Esophagus squamous epithelium (tissue), 5 donors: Measurements from ENCODE around the gene LUZP1. TPM values are rescaled to one million over a fixed set of nuclear protein-coding genes. Genes with fewer than 3 reads are reported as not detected.

ENCODE experiments used
- DNase-seq: peaks from one replicate; lab custom pipeline; 2025; lab: John Stamatoyannopoulos, UW
- H3K27ac ChIP-seq, 4 donors: fragments of 200-600 bp; sonication (generic); one replicate each; pipeline ENCODE4 v1.5.1; 2016 to 2019; ENCODE audit warnings: mild to moderate bottlenecking in 1 of 4
- H3K27me3 ChIP-seq, 4 donors: fragments of 200-600 bp; sonication (generic); 1 replicate in 3 of 4; 2 replicates in 1 of 4; pipeline versions ENCODE4 v1.5.1 to v1.6.0; 2017 to 2021; ENCODE audit warnings: antibody characterized with exemption in 1 of 4
- H3K36me3 ChIP-seq, 3 donors: fragments of 200-600 bp; sonication (generic); one replicate each; pipeline ENCODE4 v1.5.1; 2016 to 2019
- H3K4me1 ChIP-seq, 3 donors: fragments of 200-600 bp; sonication (generic); one replicate each; pipeline ENCODE4 v1.5.1; 2017 to 2019
- H3K4me3 ChIP-seq, 4 donors: fragments of 200-600 bp; sonication (generic); 1 replicate in 3 of 4; 2 replicates in 1 of 4; pipeline ENCODE4 v1.5.1; 2016 to 2019; ENCODE audit warnings: mild to moderate bottlenecking in 2 of 4, moderate library complexity in 1 of 4
- H3K9me3 ChIP-seq, 3 donors: fragments of 200-600 bp; sonication (generic); one replicate each; pipeline ENCODE4 v1.5.1; 2016 to 2019
- POLR2A ChIP-seq, 4 donors: fragments of 450-650 bp; IDR thresholded peaks; one replicate each; pipeline ENCODE4 v1.6.1; 2017; ENCODE audit warnings: antibody characterized with exemption in 4 of 4, mild to moderate bottlenecking in 4 of 4, moderate library complexity in 3 of 4
- WGBS, 2 donors: methylation state at CpG; one replicate each; pipeline ENCODE4 v1.1.5; 2018; 5-methylcytosine and 5-hydroxymethylcytosine counted together
- intact Hi-C: fragments of 100-400 bp; cut with DNase I; formaldehyde crosslinking; loops from one replicate; pipeline ENCODE4 v1.15.0; 2022
- total RNA-seq, 4 donors: library from RNA; depleted of rRNA; stranded (reverse); fragments of >200 nt; gene quantifications; one replicate each; pipeline ENCODE4 v1.1.0, GENCODE V29; 2016
- TF ChIP-seq, protein P1 (sequence below), 6 experiments: fragments of 450-650 bp in 4 of 6; fragments of 200-600 bp in 2 of 6; sonication (generic) in 2 of 6; IDR thresholded peaks; one replicate each; pipeline ENCODE4 v1.5.1; 2016 to 2019; ENCODE audit warnings: antibody characterized with exemption in 6 of 6, mild to moderate bottlenecking in 4 of 6, moderate library complexity in 4 of 6
- donor health status: DM: yes; HTN: yes; CAD: no.

LUZP1 gene
- total RNA-seq, 4 donors from 2014 or later, result 16.9 to 18.7 (median 17.9) TPM

DNA sequence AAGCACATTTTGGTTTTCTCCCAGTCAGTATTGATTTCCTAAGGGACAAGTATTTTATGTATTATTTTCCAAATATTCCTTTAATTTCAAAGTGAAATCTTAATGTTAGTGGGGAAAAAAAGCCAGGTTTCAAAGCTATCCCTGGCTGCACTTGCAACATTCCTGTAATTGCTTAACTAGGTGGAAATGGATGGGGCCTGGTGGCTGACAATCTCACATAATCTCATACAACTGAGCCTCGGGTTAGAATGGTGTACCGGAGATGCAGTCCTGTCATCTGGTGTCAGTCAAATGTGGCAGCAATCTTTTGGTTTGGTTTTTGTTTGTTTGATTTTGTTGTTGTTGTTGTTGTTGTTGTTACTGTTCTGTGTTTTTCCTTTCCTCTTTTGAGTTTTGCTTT lies 103.3 kb downstream of the LUZP1 start:
- peaks cover 0 to 100% (median 9%) of the 10 kb centered on the region in 3 donors for H3K36me3 ChIP-seq
- 87 to 96% methylated on average over 2 of the region's 2 CpGs for WGBS, 2 donors
- TF ChIP-seq, protein P1, sequence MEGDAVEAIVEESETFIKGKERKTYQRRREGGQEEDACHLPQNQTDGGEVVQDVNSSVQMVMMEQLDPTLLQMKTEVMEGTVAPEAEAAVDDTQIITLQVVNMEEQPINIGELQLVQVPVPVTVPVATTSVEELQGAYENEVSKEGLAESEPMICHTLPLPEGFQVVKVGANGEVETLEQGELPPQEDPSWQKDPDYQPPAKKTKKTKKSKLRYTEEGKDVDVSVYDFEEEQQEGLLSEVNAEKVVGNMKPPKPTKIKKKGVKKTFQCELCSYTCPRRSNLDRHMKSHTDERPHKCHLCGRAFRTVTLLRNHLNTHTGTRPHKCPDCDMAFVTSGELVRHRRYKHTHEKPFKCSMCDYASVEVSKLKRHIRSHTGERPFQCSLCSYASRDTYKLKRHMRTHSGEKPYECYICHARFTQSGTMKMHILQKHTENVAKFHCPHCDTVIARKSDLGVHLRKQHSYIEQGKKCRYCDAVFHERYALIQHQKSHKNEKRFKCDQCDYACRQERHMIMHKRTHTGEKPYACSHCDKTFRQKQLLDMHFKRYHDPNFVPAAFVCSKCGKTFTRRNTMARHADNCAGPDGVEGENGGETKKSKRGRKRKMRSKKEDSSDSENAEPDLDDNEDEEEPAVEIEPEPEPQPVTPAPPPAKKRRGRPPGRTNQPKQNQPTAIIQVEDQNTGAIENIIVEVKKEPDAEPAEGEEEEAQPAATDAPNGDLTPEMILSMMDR (IDR thresholded peaks at IDR 0.05), result no peak
- TF ChIP-seq POLR2A (IDR thresholded peaks at IDR 0.05), result no peak
- H3K27me3 ChIP-seq, result no peaks in the 10 kb centered on the region
- no peak for DNase-seq
- no peak overlapping the region for H3K27ac ChIP-seq
- no peaks in the 10 kb centered on the region for H3K4me1 ChIP-seq
- no peaks in the 10 kb centered on the region for H3K9me3 ChIP-seq
- intact Hi-C loops, result no loop called here
- H3K4me3 ChIP-seq, result no peak overlapping the region

DNA sequence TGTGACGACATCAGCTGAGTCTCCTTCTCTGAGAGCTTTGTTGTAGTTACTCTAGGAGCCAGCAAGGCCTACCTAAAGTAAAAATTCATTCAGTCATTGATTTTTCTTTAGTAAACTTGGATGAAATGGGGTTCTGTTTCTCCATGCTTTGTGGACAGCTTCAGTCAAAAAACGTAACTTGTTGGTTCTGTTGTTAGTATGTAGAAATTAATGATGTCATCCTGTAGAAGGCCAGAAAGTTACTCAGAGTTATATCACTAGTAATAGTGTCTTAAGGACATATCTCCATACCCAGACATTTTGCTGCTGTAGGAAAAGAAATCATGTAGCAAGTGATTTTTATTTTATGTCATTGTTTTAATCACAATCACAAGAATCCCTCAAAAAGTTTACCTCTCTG lies 106.4 kb downstream of the LUZP1 start:
- Histone ChIP-seq H3K27me3 (no peaks in the 10 kb centered on the region), H3K36me3 (peaks cover 5 to 100% (median 22%) of the 10 kb centered on the region in 3 donors), H3K9me3 (no peaks in the 10 kb centered on the region), H3K27ac (no peak overlapping the region), H3K4me1 (no peaks in the 10 kb centered on the region), H3K4me3 (no peak overlapping the region)
- TF ChIP-seq POLR2A (IDR thresholded peaks at IDR 0.05), result no peak
- TF ChIP-seq, protein P1 (IDR thresholded peaks at IDR 0.05), result no peak
- no peak for DNase-seq
- intact Hi-C loops, result no loop called here
- WGBS, 2 donors, result 76 to 87% methylated on average over 2 of the region's 2 CpGs

DNA sequence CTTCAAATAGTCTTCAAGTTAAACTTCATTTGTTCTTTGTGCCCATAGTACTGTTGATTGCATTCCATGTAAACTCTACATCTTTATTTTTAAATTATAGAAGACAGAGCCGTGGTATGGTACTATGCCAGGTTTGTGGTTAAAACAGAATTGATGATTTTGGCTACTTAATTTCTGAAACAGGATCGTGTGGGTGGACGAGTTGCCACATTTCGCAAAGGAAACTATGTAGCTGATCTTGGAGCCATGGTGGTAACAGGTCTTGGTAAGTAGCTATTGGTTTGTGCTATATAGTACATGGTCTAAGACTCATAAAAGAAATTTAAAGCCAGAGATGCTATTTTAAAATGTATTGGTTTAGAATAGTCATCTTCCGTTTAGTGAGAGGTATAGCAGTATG lies 111.4 kb downstream of the LUZP1 start:
- intact Hi-C loops, result no loop called here

DNA sequence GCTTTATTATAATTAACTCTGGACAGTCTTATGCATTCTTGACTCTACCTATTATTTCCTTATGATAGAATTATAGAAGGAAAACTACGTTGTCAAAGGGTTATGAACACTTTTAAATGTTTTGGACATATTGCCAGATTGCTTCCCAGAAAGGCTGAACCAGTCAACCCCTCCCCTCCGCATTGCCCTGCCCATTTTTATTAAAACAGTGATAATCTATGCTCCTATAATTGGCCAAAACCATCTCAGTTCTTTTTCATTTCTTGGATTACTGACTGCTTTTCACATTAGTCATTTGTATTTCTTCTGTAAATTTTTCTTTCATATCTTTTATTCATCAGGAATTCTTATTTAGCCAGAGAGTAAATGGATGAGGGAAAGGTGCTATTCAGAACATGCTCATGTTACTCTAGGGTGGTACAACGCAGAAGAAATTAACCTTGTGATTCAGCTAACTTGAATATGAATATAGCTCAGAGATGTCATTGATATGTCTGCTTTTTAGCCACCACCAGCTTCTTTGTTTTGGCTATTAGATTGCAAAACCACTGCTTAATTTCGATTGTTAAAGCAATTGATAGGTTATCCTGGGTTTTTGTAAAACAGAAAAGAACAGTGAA lies 117.3 kb downstream of the LUZP1 start:
- Histone ChIP-seq H3K27me3 (no peaks in the 10 kb centered on the region), H3K4me1 (no peaks in the 10 kb centered on the region), H3K9me3 (no peaks in the 10 kb centered on the region), H3K36me3 (peaks cover 0 to 54% (median 5%) of the 10 kb centered on the region in 3 donors), H3K4me3 (no peak overlapping the region), H3K27ac (no peak overlapping the region)
- WGBS, 2 donors, result 72 to 81% methylated on average over 4 of the region's 4 CpGs
- TF ChIP-seq POLR2A (IDR thresholded peaks at IDR 0.05), result no peak
- TF ChIP-seq, protein P1 (IDR thresholded peaks at IDR 0.05), result no peak
- intact Hi-C loops, result no loop called here
- no peak for DNase-seq

More for the DNA sequence above, 111.4 kb downstream of the LUZP1 start:
- DNase-seq, result no peak
- Histone ChIP-seq H3K36me3 (peaks cover 5 to 99% (median 22%) of the 10 kb centered on the region in 3 donors), H3K27ac (no peak overlapping the region), H3K4me1 (no peaks in the 10 kb centered on the region), H3K4me3 (no peak overlapping the region), H3K9me3 (no peaks in the 10 kb centered on the region), H3K27me3 (no peaks in the 10 kb centered on the region)
- no peak for TF ChIP-seq POLR2A (IDR thresholded peaks at IDR 0.05)
- TF ChIP-seq, protein P1 (IDR thresholded peaks at IDR 0.05), result no peak
- 84 to 87% methylated on average over 5 of the region's 5 CpGs for WGBS, 2 donors

DNA sequence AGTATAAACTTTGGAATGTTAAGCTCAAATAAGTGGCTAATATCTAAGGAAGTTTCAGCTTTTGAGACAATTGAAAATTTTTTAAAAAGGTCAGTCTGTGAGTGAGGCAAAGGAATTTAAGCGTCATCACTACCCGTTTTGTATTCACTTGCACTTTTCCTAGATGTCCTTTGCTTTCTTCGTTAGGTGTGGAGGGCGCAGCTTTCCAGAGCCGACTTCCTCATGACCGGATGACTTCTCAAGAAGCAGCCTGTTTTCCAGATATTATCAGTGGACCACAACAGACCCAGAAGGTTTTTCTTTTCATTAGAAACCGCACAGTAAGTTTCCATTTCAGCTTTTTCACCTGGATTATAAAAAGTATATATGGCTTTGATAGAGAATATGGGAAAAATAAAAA lies 118.5 kb downstream of the LUZP1 start:
- WGBS, 2 donors, result 82 to 83% methylated on average over 7 of the region's 7 CpGs
- TF ChIP-seq, protein P1 (IDR thresholded peaks at IDR 0.05), result no peak

More for the DNA sequence above, 118.5 kb downstream of the LUZP1 start:
- Histone ChIP-seq H3K27me3 (no peaks in the 10 kb centered on the region), H3K9me3 (no peaks in the 10 kb centered on the region), H3K27ac (no peak overlapping the region), H3K36me3 (peaks cover 0 to 42% (median 5%) of the 10 kb centered on the region in 3 donors), H3K4me3 (no peak overlapping the region), H3K4me1 (no peaks in the 10 kb centered on the region)
- DNase-seq, result no peak
- intact Hi-C loops, result no loop called here
